Loucy (cell line): ENCODE results near the gene BOLA2B.

Experiments used
- H2AFZ ChIP-seq: fragments of 200-600 bp; sonication (generic); 2 replicates; pipeline ENCODE4 v1.6.0; 2016; ENCODE audit warnings: antibody characterized with exemption, mild to moderate bottlenecking, low read length, moderate library complexity
- H3F3A ChIP-seq: fragments of 200-600 bp; 2 replicates; pipeline ENCODE4 v1.6.0; 2016; ENCODE audit warnings: antibody characterized with exemption, low read depth, mild to moderate bottlenecking
- H3K27me3 ChIP-seq: fragments of 200-600 bp; sonication (generic); 2 replicates; pipeline ENCODE4 v1.6.1; 2014; ENCODE audit warnings: low read length, mild to moderate bottlenecking; ENCODE audit not compliant: insufficient read depth, poor library complexity, severe bottlenecking
- H3K36me3 ChIP-seq: fragments of 200-600 bp; sonication (generic); 2 replicates; pipeline ENCODE4 v1.6.1; 2016; ENCODE audit warnings: low read length; ENCODE audit not compliant: insufficient read depth
- H3K4me1 ChIP-seq: fragments of 200-600 bp; sonication (generic); 2 replicates; pipeline ENCODE4 v1.5.1; 2014; ENCODE audit warnings: low read length, mild to moderate bottlenecking; ENCODE audit not compliant: insufficient read depth, poor library complexity, severe bottlenecking
- H3K4me2 ChIP-seq: fragments of 200-600 bp; sonication (generic); 2 replicates; pipeline ENCODE4 v1.6.0; 2014; ENCODE audit warnings: antibody characterized with exemption, low read length, low read depth, mild to moderate bottlenecking; ENCODE audit not compliant: poor library complexity, severe bottlenecking
- H3K4me3 ChIP-seq: fragments of 200-600 bp; sonication (generic); 2 replicates; pipeline ENCODE4 v1.5.1; 2014; ENCODE audit warnings: low read length, mild to moderate bottlenecking, mixed read lengths; ENCODE audit not compliant: poor library complexity, severe bottlenecking
- H3K79me2 ChIP-seq: fragments of 200-600 bp; sonication (generic); 2 replicates; pipeline ENCODE4 v1.6.1; 2014; ENCODE audit warnings: low read length; ENCODE audit not compliant: insufficient read depth
- H3K9ac ChIP-seq: fragments of 200-600 bp; sonication (generic); 2 replicates; pipeline ENCODE4 v1.6.0; 2014; ENCODE audit warnings: mild to moderate bottlenecking, low read depth, low read length, moderate library complexity; ENCODE audit not compliant: poor library complexity, severe bottlenecking
- H3K9me2 ChIP-seq: fragments of 200-600 bp; sonication (generic); replicated peaks from 2 replicates; pipeline ENCODE4 v1.6.1; 2016; ENCODE audit warnings: low read depth, low read length, mixed read lengths
- H3K9me3 ChIP-seq: fragments of 200-600 bp; sonication (generic); 2 replicates; pipeline ENCODE4 v1.6.1; 2014; ENCODE audit warnings: mild to moderate bottlenecking, antibody characterized with exemption, low read length, low read depth; ENCODE audit not compliant: insufficient read depth
- H4K20me1 ChIP-seq: fragments of 200-600 bp; sonication (generic); 2 replicates; pipeline ENCODE4 v1.6.0; 2014; ENCODE audit warnings: antibody characterized with exemption, low read length, mild to moderate bottlenecking; ENCODE audit not compliant: insufficient read depth, poor library complexity, severe bottlenecking
- EZH2phosphoT487 ChIP-seq: fragments of 200-600 bp; IDR thresholded peaks from 2 replicates; pipeline ENCODE4 v1.6.1; 2018; ENCODE audit warnings: antibody characterized with exemption, mild to moderate bottlenecking, moderate library complexity, borderline replicate concordance
- TF ChIP-seq, protein P1 (sequence below): fragments of 200-600 bp; sonication (generic); conservative IDR thresholded peaks from 2 replicates; pipeline ENCODE4 v1.5.1; 2014; ENCODE audit warnings: mild to moderate bottlenecking, antibody characterized with exemption, low read length

The BOLA2B gene

GRCh38 chr16:30184096-30184890 lies 9.2 kb downstream of the BOLA2B start:
- TF ChIP-seq, protein P1, sequence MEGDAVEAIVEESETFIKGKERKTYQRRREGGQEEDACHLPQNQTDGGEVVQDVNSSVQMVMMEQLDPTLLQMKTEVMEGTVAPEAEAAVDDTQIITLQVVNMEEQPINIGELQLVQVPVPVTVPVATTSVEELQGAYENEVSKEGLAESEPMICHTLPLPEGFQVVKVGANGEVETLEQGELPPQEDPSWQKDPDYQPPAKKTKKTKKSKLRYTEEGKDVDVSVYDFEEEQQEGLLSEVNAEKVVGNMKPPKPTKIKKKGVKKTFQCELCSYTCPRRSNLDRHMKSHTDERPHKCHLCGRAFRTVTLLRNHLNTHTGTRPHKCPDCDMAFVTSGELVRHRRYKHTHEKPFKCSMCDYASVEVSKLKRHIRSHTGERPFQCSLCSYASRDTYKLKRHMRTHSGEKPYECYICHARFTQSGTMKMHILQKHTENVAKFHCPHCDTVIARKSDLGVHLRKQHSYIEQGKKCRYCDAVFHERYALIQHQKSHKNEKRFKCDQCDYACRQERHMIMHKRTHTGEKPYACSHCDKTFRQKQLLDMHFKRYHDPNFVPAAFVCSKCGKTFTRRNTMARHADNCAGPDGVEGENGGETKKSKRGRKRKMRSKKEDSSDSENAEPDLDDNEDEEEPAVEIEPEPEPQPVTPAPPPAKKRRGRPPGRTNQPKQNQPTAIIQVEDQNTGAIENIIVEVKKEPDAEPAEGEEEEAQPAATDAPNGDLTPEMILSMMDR, result no peak
- TF ChIP-seq EZH2phosphoT487, result no peak
- peaks cover 53% of the 10 kb centered on the region for H3K79me2 ChIP-seq
- peak overlapping the region; percentile 96 for H3K4me3 ChIP-seq
- peaks cover 33% of the 10 kb centered on the region for H3K4me1 ChIP-seq
- no peaks in the 10 kb centered on the region for H3K27me3 ChIP-seq
- no peaks in the 10 kb centered on the region for H3K9me3 ChIP-seq
- H4K20me1 ChIP-seq, result peaks cover 22% of the 10 kb centered on the region
- H3K4me2 ChIP-seq, result peak overlapping the region; percentile 100
- H3K9ac ChIP-seq, result peak overlapping the region; percentile 100
- peaks cover 7% of the 10 kb centered on the region; the same call in 1 of the 2 replicates for H3F3A ChIP-seq
- H3K9me2 ChIP-seq, result no peaks in the 10 kb centered on the region
- peaks cover 14% of the 10 kb centered on the region; the same call in 1 of the 2 replicates for H3K36me3 ChIP-seq
- H2AFZ ChIP-seq, result no peak overlapping the region

DNA sequence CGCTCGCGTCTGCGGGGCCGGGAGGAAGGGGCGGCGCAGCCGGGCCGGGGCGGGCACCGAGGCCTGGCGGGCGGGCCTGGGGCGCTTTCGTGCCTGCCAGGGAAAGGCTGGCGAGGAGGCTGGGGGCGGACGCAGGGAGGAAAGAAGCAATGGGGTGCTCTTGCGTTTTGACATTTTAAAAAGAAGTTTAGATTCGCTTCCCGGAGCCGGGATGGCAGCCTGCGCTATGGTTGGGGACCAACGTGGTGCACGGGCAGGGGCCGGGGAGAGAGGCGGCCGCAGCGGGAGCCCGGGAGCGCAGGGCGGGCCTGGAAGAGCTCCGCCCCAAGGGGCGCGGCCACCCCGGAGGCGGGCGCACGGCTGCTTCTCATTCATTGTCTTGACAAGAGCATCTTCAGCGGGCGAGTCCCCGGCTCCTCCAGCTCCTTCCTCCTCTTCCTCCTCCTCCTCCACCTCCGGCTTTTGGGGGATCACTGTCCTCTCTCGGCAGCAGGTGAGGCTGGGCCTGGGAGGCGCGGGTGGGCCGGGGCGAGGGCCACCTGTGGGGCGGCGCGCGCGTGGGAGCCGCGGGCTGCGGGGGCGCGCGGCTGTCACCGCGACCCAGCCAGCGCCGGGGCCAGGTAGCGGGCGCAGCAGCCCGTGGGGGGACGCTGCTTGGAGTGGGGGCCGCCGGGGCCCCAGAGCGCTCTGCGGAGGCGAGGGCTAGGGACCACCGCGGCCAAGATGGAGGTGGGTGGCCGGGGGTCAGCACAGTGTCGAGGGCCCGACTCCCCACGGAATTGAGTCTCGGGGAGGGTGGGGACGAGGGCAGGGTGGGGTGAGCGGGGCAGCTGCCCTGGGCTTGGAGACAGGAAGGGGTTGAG lies 10.0 kb downstream of the BOLA2B start, which contains the start of gene CORO1A:
Gene CORO1A, plus strand, starts transcription at position 370 of the 863 bp plus-strand sequence. CDS start 1,608 bp downstream, outside the sequence.
- H3K4me2 ChIP-seq, result peak within 1 kb of the TSS; percentile 100
- no peak for TF ChIP-seq EZH2phosphoT487
- TF ChIP-seq, protein P1, result no peak
- H3K9me3 ChIP-seq, result no peaks in the 10 kb centered on the region
- peak within 1 kb of the TSS; percentile 100 for H3K9ac ChIP-seq
- H2AFZ ChIP-seq, result peak within 1 kb of the TSS; percentile 67
- H3K27me3 ChIP-seq, result no peaks in the 10 kb centered on the region
- peaks cover 14% of the 10 kb centered on the region; the same call in 1 of the 2 replicates for H3K36me3 ChIP-seq
- no peaks in the 10 kb centered on the region for H3K9me2 ChIP-seq
- peaks cover 7% of the 10 kb centered on the region; the same call in 1 of the 2 replicates for H3F3A ChIP-seq
- peaks cover 33% of the 10 kb centered on the region for H3K4me1 ChIP-seq
- peaks cover 22% of the 10 kb centered on the region for H4K20me1 ChIP-seq
- H3K79me2 ChIP-seq, result peaks cover 53% of the 10 kb centered on the region
- peak within 1 kb of the TSS; percentile 96 for H3K4me3 ChIP-seq

DNA sequence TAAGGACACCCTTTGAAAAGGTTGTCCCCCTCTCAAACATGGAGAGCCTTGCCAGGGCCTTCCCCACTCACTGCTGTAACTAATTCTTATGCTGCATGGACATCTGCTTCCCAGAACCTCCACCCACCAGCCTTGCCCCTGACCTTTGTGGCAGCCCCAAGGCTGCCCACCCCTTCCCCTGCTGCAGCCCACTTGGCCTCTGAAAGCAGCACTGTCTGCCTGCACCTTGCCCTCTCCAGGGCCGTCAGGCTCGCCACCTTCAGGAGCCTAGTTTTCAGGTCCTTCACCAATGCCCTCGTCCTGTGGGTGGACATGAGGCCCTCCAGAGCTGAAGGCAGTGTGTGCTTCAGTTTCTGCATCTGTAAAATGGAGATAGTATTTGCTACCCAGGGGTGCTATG lies 12.7 kb downstream of the BOLA2B start:
- Histone ChIP-seq H3K27me3 (no peaks in the 10 kb centered on the region), H3K4me3 (no peak overlapping the region), H2AFZ (no peak overlapping the region), H3F3A (peaks cover 7% of the 10 kb centered on the region; the same call in 1 of the 2 replicates), H3K4me1 (peaks cover 17% of the 10 kb centered on the region), H3K79me2 (peaks cover 30% of the 10 kb centered on the region), H3K9ac (no peak overlapping the region), H3K4me2 (no peak overlapping the region), H3K36me3 (no peaks in the 10 kb centered on the region), H4K20me1 (peaks cover 7% of the 10 kb centered on the region), H3K9me3 (no peaks in the 10 kb centered on the region), H3K9me2 (no peaks in the 10 kb centered on the region)
- TF ChIP-seq, protein P1, result no peak
- TF ChIP-seq EZH2phosphoT487, result no peak
